ENCODE results near the gene KRTAP10-2. TPM values are rescaled to one million over a fixed set of nuclear protein-coding genes. Genes with fewer than 3 reads are reported as not detected.
A peak's percentile ranks its signal among the peaks of the same experiment; 100 is the strongest.
"Not testable (repeated sequence)": the region's sequence is repeated elsewhere in the genome, so short reads cannot be mapped to it uniquely, and the experiment has no call there.

The KRTAP10-2 gene
- total RNA-seq, 1 donor from 2014 or later: not detected

- no peak for TF ChIP-seq CTCF (IDR thresholded peaks at IDR 0.05)
- DNase-seq: peak; percentile 58
- H3K4me1 ChIP-seq: no peaks in the 10 kb centered on the region
Measured at GRCh38 chr21:44503901-44504399, 47.4 kb downstream of the KRTAP10-2 start.

GRCh38 chr21:44503006-44503889 is 48.1 kb downstream of the KRTAP10-2 start:
- H3K27ac ChIP-seq; ATAC-seq; H3K4me1 ChIP-seq; H3K9me3 ChIP-seq; H3K36me3 ChIP-seq; H3K4me3 ChIP-seq; intact Hi-C loops (cut with DNase I): not testable (repeated sequence)
- peaks cover 24% of the 10 kb centered on the region for H3K27me3 ChIP-seq (ENCODE audit: low read depth)
- peak; percentile 27 for DNase-seq

More at GRCh38 chr21:44503901-44504399, 47.4 kb downstream of the KRTAP10-2 start:
- Histone ChIP-seq H3K27ac (no peak overlapping the region), H3K36me3 (no peaks in the 10 kb centered on the region), H3K27me3 (ENCODE audit: low read depth) (peaks cover 19% of the 10 kb centered on the region), H3K4me3 (no peak overlapping the region), H3K9me3 (no peaks in the 10 kb centered on the region)
- intact Hi-C loops (cut with DNase I): no loop called here
- no peak for ATAC-seq

GRCh38 chr21:44502171-44502958 is 48.9 kb downstream of the KRTAP10-2 start:
- DNase-seq (peak; percentile 24), ATAC-seq (no peak)
- H3K27ac ChIP-seq: no peak overlapping the region
- intact Hi-C loops (cut with DNase I): no loop called here
- H3K9me3 ChIP-seq: no peaks in the 10 kb centered on the region
- H3K36me3 ChIP-seq: no peaks in the 10 kb centered on the region
- no peaks in the 10 kb centered on the region for H3K4me1 ChIP-seq
- TF ChIP-seq CTCF (IDR thresholded peaks at IDR 0.05): no peak
- H3K27me3 ChIP-seq (ENCODE audit: low read depth): peaks cover 24% of the 10 kb centered on the region
- H3K4me3 ChIP-seq: no peak overlapping the region

Other genes with a start within 250 kb of the KRTAP10-2 start
- gene CFAP410, start 212.1 kb downstream of the KRTAP10-2 start, total RNA-seq: 20.3 TPM
- gene TRPM2, start 197.9 kb downstream of the KRTAP10-2 start, total RNA-seq: 17.9 TPM
- gene LRRC3, start 96.0 kb downstream of the KRTAP10-2 start, total RNA-seq: 4.0 TPM
- gene KRTAP10-1, start 11.3 kb downstream of the KRTAP10-2 start, total RNA-seq: not detected
- gene KRTAP10-3, start 7.3 kb upstream of the KRTAP10-2 start, total RNA-seq: not detected
- gene KRTAP10-4, start 22.2 kb upstream of the KRTAP10-2 start, total RNA-seq: not detected
- gene KRTAP10-5, start 29.1 kb upstream of the KRTAP10-2 start, total RNA-seq: not detected
- gene KRTAP10-6, start 41.0 kb upstream of the KRTAP10-2 start, total RNA-seq: not detected
- gene KRTAP10-7, start 49.1 kb upstream of the KRTAP10-2 start, total RNA-seq: not detected
- not detected for gene KRTAP10-8, start 60.6 kb upstream of the KRTAP10-2 start, total RNA-seq
- not detected for gene KRTAP10-9, start 75.6 kb upstream of the KRTAP10-2 start, total RNA-seq
- gene KRTAP10-10, start 85.9 kb upstream of the KRTAP10-2 start, total RNA-seq: not detected
- not detected for gene KRTAP10-11, start 94.9 kb upstream of the KRTAP10-2 start, total RNA-seq
- not detected for gene KRTAP12-4, start 103.2 kb upstream of the KRTAP10-2 start, total RNA-seq
- not detected for gene KRTAP12-3, start 106.4 kb upstream of the KRTAP10-2 start, total RNA-seq
- not detected for gene KRTAP12-2, start 115.4 kb upstream of the KRTAP10-2 start, total RNA-seq
- gene KRTAP12-1, start 130.7 kb upstream of the KRTAP10-2 start, total RNA-seq: not detected
- gene KRTAP10-12, start 145.7 kb upstream of the KRTAP10-2 start, total RNA-seq: not detected
- 0.27 TPM for gene TSPEAR, start 160.1 kb upstream of the KRTAP10-2 start, total RNA-seq